K562 (cell line): ENCODE data around the gene SP140L. TPM values are rescaled to one million over a fixed set of nuclear protein-coding genes. Genes with fewer than 3 reads are reported as not detected.
A peak's percentile ranks its signal among the peaks of the same experiment; 100 is the strongest.

ENCODE experiments used
- ATAC-seq: fragments of 200-7000 bp; cut with Tn5 transposase; 3 replicates; pipeline ENCODE4 v1.9.1; 2020; ENCODE audit warnings: moderate library complexity
- Bru-seq: library from RNA; stranded (reverse); fragments of 400-500 nt; gene quantifications from one replicate; lab custom pipeline; 2021; lab: Mats Ljungman, UMichigan
- BruChase-seq, 2 experiments: library from RNA; stranded (reverse); fragments of 400-500 nt; gene quantifications; one replicate each; lab custom pipeline; 2021; lab: Mats Ljungman, UMichigan
- BruUV-seq: library from RNA; stranded (reverse); fragments of 400-500 nt; replicated peaks from 2 replicates; lab custom pipeline; 2021; lab: Mats Ljungman, UMichigan
- CTCF ChIA-PET: fragments of 300-600 bp; formaldehyde crosslinking; extraction: SDS; loops from one replicate; lab custom pipeline; 2021; ENCODE audit warnings: low intra/inter-chr PET ratio; lab: Yijun Ruan, JAX
- POLR2A ChIA-PET: fragments of 300-600, 350-650 bp; sonication (Branson Sonifier 250); formaldehyde crosslinking; extraction: SDS; loops from one replicate; lab custom pipeline; 2021; ENCODE audit warnings: antibody characterized with exemption, inconsistent platforms; lab: Yijun Ruan, JAX
- DNase-seq, 4 experiments: peaks; one replicate each; pipeline versions ENCODE4 v3.0.0 to v3.0.0-alpha.2; 2011 to 2018; ENCODE audit warnings: low spot score in 3 of 4, mixed read lengths in 3 of 4; ENCODE audit errors: extremely low read depth in 1 of 4
- FAIRE-seq: peaks from 2 replicates; lab custom pipeline; 2011; peaks lifted over from hg19 to GRCh38; lab: Jason Lieb, UNC
- H2AFZ ChIP-seq: 2 replicates; pipeline ENCODE4 v1.6.0; 2011; ENCODE audit warnings: low read depth, low read length, control low read depth, inconsistent platforms
- H3K27ac ChIP-seq: fragments of 200-600 bp; 3 replicates; pipeline ENCODE4 v1.8.0; 2011; ENCODE audit warnings: low read depth, mild to moderate bottlenecking, control low read depth, inconsistent platforms, low read length, moderate library complexity, mixed read lengths; ENCODE audit errors: extremely low read depth
- H3K27me3 ChIP-seq, 2 experiments: fragments of 300-600 bp in 1 of 2; 2 replicates in 1 of 2; 3 replicates in 1 of 2; pipeline versions ENCODE4 v1.6.0 to v1.8.0; 2011; ENCODE audit warnings: inconsistent platforms in 2 of 2, low read length in 2 of 2, mild to moderate bottlenecking in 1 of 2, mixed read lengths in 1 of 2, moderate library complexity in 1 of 2; ENCODE audit not compliant: control insufficient read depth in 2 of 2, insufficient read depth in 2 of 2
- H3K36me3 ChIP-seq: fragments of 300-600 bp; 3 replicates; pipeline ENCODE4 v1.8.0; 2011; ENCODE audit warnings: mild to moderate bottlenecking, low read length, inconsistent platforms; ENCODE audit not compliant: control insufficient read depth, insufficient read depth
- H3K4me1 ChIP-seq, 2 experiments: fragments of 200-600 bp in 1 of 2; replicated peaks in 1 of 2; 2 replicates in 1 of 2; 3 replicates in 1 of 2; pipeline versions ENCODE4 v1.5.1 to v1.8.0; 2011; ENCODE audit warnings: inconsistent platforms in 2 of 2, low read length in 2 of 2, mild to moderate bottlenecking in 1 of 2, mixed read lengths in 1 of 2, moderate library complexity in 1 of 2; ENCODE audit not compliant: control insufficient read depth in 2 of 2, insufficient read depth in 2 of 2
- H3K4me2 ChIP-seq: 2 replicates; pipeline ENCODE4 v1.6.1; 2011; ENCODE audit warnings: low read length, control low read depth, inconsistent platforms, mixed read lengths; ENCODE audit not compliant: insufficient read depth
- H3K4me3 ChIP-seq: fragments of 200-600 bp; sonication (generic), shearing (Covaris generic); 2 replicates; pipeline ENCODE4 v1.5.1; 2016; ENCODE audit warnings: control low read depth, inconsistent platforms
- H3K79me2 ChIP-seq: fragments of 200-600 bp; 3 replicates; pipeline ENCODE4 v1.8.0; 2011; ENCODE audit warnings: low read length, inconsistent platforms; ENCODE audit not compliant: control insufficient read depth, insufficient read depth
- H3K9ac ChIP-seq, 2 experiments: 2 replicates each; pipeline versions ENCODE4 v1.6.0 to v1.6.1; 2011; ENCODE audit warnings: low read depth in 2 of 2, low read length in 2 of 2, control low read depth in 1 of 2, inconsistent platforms in 1 of 2, mild to moderate bottlenecking in 1 of 2, mixed read lengths in 1 of 2; ENCODE audit not compliant: insufficient read depth in 1 of 2
- H3K9me1 ChIP-seq: one replicate; pipeline ENCODE4 v1.6.0; 2011; ENCODE audit warnings: inconsistent platforms, mild to moderate bottlenecking, low read length, moderate library complexity; ENCODE audit not compliant: control insufficient read depth, insufficient read depth
- H3K9me3 ChIP-seq: replicated peaks from 2 replicates; pipeline ENCODE4 v1.5.1; 2011; ENCODE audit warnings: low read depth, low read length, inconsistent platforms; ENCODE audit not compliant: control insufficient read depth, insufficient read depth
- H4K20me1 ChIP-seq: replicated peaks from 2 replicates; pipeline ENCODE4 v1.6.1; 2011; ENCODE audit warnings: low read length, inconsistent platforms, mixed read lengths; ENCODE audit not compliant: control insufficient read depth, insufficient read depth
- AFF1 ChIP-seq, 2 experiments: fragments of 450-650 bp; IDR thresholded peaks; 2 replicates each; pipeline ENCODE4 v1.6.1; 2018; ENCODE audit warnings: mild to moderate bottlenecking in 2 of 2, low read depth in 1 of 2; ENCODE audit not compliant: partially characterized antibody in 2 of 2
- FOSL1 ChIP-seq: fragments of 200-800 bp; sonication (Bioruptor generic); conservative IDR thresholded peaks from 2 replicates; pipeline ENCODE4 v1.6.1; 2016; ENCODE audit warnings: missing genetic modification characterization, missing compliant biosample characterization
- NR2C2 ChIP-seq, 2 experiments: fragments of 200-800 bp in 1 of 2; sonication (Bioruptor generic) in 1 of 2; sonication (generic) in 1 of 2; formaldehyde crosslinking in 1 of 2; IDR thresholded peaks; 2 replicates each; pipeline versions ENCODE4 v1.6.1 to v1.8.0; 2016 to 2022; ENCODE audit warnings: mild to moderate bottlenecking in 1 of 2, missing compliant biosample characterization in 1 of 2, missing genetic modification characterization in 1 of 2, missing genetic modification reagents in 1 of 2
- POLR2A ChIP-seq: fragments of 450-650 bp; conservative IDR thresholded peaks from 2 replicates; pipeline ENCODE4 v1.6.1; 2016
- SRF ChIP-seq, 2 experiments: fragments of 250-450, 450-650 bp in 1 of 2; sonication (Bioruptor Pico) in 1 of 2; sonication (generic) in 1 of 2; formaldehyde crosslinking; IDR thresholded peaks; 2 replicates each; pipeline versions ENCODE4 v1.5.0 to v1.5.1; 2020 to 2022; ENCODE audit warnings: mild to moderate bottlenecking in 1 of 2, missing genetic modification reagents in 1 of 2
- TAF9B ChIP-seq: fragments of 450-650 bp; IDR thresholded peaks from 2 replicates; pipeline ENCODE4 v1.6.1; 2018; ENCODE audit warnings: mild to moderate bottlenecking; ENCODE audit not compliant: partially characterized antibody
- WGBS: fragments of 100-300 bp; shearing (Covaris generic); methylation state at CpG from one replicate; pipeline ENCODE4 v1.1.6; 2016; ENCODE audit warnings: low coverage, mixed read lengths; ENCODE audit not compliant: insufficient coverage; ENCODE audit errors: missing lambda C conversion rate; 5-methylcytosine and 5-hydroxymethylcytosine counted together
- in situ Hi-C: fragments of 300-500 bp; cut with MboI; formaldehyde crosslinking; loops from 4 replicates; pipeline ENCODE4 v1.15.0; 2018; ENCODE audit warnings: inconsistent platforms, mixed read lengths
- intact Hi-C: fragments of 100-400 bp; cut with micrococcal nuclease; formaldehyde crosslinking; loops from 2 replicates; pipeline ENCODE4 v1.14.2; 2022
- long read RNA-seq, 3 experiments: library from polyadenylated mRNA in 2 of 3; library from RNA in 1 of 3; unstranded in 2 of 3; stranded (forward) in 1 of 3; transcript quantifications; one replicate each; pipeline ENCODE4 v2.0.0, GENCODE V29; 2019 to 2022
- polyA minus RNA-seq, 3 experiments: library from RNA; depleted of rRNA, polyadenylated mRNA; stranded (reverse); fragments of >200 nt; gene quantifications; 2 replicates each; pipeline ENCODE4 v1.2.3, GENCODE V29; 2011
- polyA plus RNA-seq, 8 experiments: library from polyadenylated mRNA; depleted of rRNA in 4 of 8; stranded (reverse) in 5 of 8; unstranded in 3 of 8; fragments of >200 nt; fragmentation: Nextera tagmentation in 2 of 8; fragmentation: Illumina TruSeq in 1 of 8; extraction: Ambion mirVana in 2 of 8; extraction: Trizol in 1 of 8; gene quantifications; 2 replicates each; pipeline versions ENCODE4 v1.2.1 to v1.2.3, GENCODE V29; 2011 to 2014; ENCODE audit warnings: inconsistent platforms in 1 of 8, missing spikeins in 1 of 8
- total RNA-seq, 7 experiments: library from RNA; depleted of rRNA in 6 of 7; stranded (reverse); fragments of >200 nt in 6 of 7; fragmentation: Illumina TruSeq in 2 of 7; extraction: Trizol in 2 of 7; gene quantifications; 2 replicates each; pipeline versions ENCODE4 v1.2.1 to v1.2.3, GENCODE V29; 2011 to 2021; ENCODE audit warnings: low replicate concordance in 1 of 7

The SP140L gene
- 21.9 and 50.3 TPM in 2 replicates for total RNA-seq (2011; cell fraction: chromatin; rRNA removed; ENCODE audit: low replicate concordance)
- total RNA-seq (2011; cell fraction: nucleolus; rRNA removed) = 9.3 and 13.0 TPM in 2 replicates
- 19.9 and 20.3 TPM in 2 replicates for total RNA-seq (2011; cell fraction: nucleoplasm; rRNA removed)
- total RNA-seq (2014; rRNA removed) (5.9 and 6.6 TPM in 2 replicates), total RNA-seq (2014; rRNA removed; fragmentation: Illumina TruSeq; extraction: Trizol) (13.6 and 16.3 TPM in 2 replicates), total RNA-seq (2015; rRNA removed; fragmentation: Illumina TruSeq; extraction: Trizol) (10.7 and 12.5 TPM in 2 replicates), total RNA-seq (2021) (11.3 and 11.8 TPM in 2 replicates), polyA plus RNA-seq (2011; rRNA removed) (10.1 and 10.2 TPM in 2 replicates), polyA plus RNA-seq (2014; fragmentation: Illumina TruSeq; extraction: Trizol) (14.4 and 15.5 TPM in 2 replicates), polyA plus RNA-seq (2014; fragmentation: Nextera tagmentation; extraction: Ambion mirVana) (1 to 10 TPM; 4.0 to 7.1 TPM), polyA plus RNA-seq (2014; rRNA removed) (12.6 and 13.3 TPM in 2 replicates), polyA minus RNA-seq (2011; rRNA and poly(A)+ RNA removed) (10.2 and 11.1 TPM in 2 replicates), Bru-seq, nascent RNA (percentile 66 among the genes with signal in this experiment), BruChase-seq, experiment 1, labeled RNA remaining after a 2-hour chase (percentile 73 among the genes with signal in this experiment), BruChase-seq, experiment 2, labeled RNA remaining after a 6-hour chase (percentile 72 among the genes with signal in this experiment)
- polyA plus RNA-seq (2011; cell fraction: cytosol; rRNA removed) = 4.7 and 6.7 TPM in 2 replicates
- 31.3 and 32.7 TPM in 2 replicates for polyA plus RNA-seq (2011; cell fraction: nucleus; rRNA removed)
- polyA plus RNA-seq (2012) = 10.9 and 23.3 TPM in 2 replicates
- polyA minus RNA-seq (2011; cell fraction: cytosol; rRNA and poly(A)+ RNA removed) = 1.6 and 3.3 TPM in 2 replicates
- 12.9 and 24.1 TPM in 2 replicates for polyA minus RNA-seq (2011; cell fraction: nucleus; rRNA and poly(A)+ RNA removed)
- long read RNA-seq, experiment 1, transcript SP140L-203 (19 exons, 2,665 nt) = major isoform, 7 of 38 reads
- long read RNA-seq, experiment 1, partial matches to known transcripts = 3 of 38 reads
- long read RNA-seq, experiment 1, other reads (novel, unspliced or antisense) = 28 of 38 reads
- long read RNA-seq, experiment 2, partial matches to known transcripts = 3 of 8 reads
- long read RNA-seq, experiment 2, other reads (novel, unspliced or antisense) = 5 of 8 reads
- long read RNA-seq, experiment 3, partial matches to known transcripts = 2 of 7 reads
- long read RNA-seq, experiment 3, other reads (novel, unspliced or antisense) = 5 of 7 reads

DNA sequence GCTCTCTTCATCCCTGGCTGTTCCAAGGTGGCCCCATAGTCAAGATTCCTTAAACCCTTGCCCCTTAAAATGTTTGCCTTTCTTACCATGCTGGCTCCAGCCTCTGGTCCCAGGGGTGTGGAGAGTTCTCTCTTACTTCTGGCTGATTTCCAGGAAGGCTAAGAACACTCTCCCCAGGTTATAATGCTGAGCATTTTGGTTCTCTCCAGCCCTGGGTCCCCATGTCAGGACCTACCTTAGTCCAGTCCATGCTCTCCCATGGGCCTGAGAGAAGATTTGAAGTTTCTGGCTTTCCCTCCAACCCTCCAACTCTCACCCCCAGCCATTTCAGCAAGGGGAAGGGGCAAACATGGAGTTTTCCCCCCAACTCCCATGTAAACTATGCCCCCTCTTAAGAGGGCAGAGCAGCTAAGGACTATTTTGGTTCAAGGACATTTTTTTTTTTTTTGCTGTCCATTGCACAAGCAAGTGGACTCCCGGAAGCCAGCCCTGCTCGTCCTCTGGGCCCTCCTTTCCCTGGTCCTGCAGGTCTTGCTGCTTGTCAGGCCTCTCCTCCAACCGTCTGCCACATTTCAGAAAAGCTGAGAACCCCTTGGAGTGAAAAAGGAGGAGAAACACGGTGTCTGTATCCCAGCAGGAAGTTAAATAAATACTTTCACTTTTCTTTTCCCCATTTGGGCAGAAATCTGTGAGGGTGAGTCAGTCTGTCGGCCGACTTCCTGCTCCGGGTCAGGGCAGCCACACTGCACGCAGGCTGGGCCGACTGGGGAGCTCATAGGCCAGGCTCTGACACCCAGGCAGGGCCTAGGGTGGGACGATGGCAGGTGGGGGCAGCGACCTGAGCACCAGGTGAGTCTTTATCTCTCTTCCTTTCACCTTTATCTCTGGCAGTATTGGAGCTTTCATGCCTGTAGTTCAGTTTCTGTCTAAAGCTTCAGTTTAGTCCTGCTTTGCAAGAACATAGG, at the start of gene SP140L:
Gene SP140L, plus strand, starts transcription at position 741 of the 965 bp plus-strand sequence. Its CDS starts 77 bp downstream, at position 818.
- in situ Hi-C loops = no loop called here
- H3K9me1 ChIP-seq = no peaks in the 10 kb centered on the region
- H3K4me2 ChIP-seq = peak within 1 kb of the TSS; percentile 83
- peak within 1 kb of the TSS; percentile 69 for H3K27ac ChIP-seq
- H2AFZ ChIP-seq = peak within 1 kb of the TSS; percentile 96
- peaks cover 5% of the 10 kb centered on the region for H3K9me3 ChIP-seq
- peak within 1 kb of the TSS; percentile 34 for H3K4me3 ChIP-seq
- H3K36me3 ChIP-seq = no peaks in the 10 kb centered on the region
- CTCF ChIA-PET = no interaction called here
- ATAC-seq (peak; percentile 86), FAIRE-seq (peak; percentile 89), DNase-seq (peak; percentile 18 to 68 (median 37))
- WGBS = 3% methylated on average over 11 of the region's 11 CpGs
- peaks cover 7% of the 10 kb centered on the region; the same call in 2 of the 3 replicates for H3K79me2 ChIP-seq
- H4K20me1 ChIP-seq = no peaks in the 10 kb centered on the region
- H3K4me1 ChIP-seq = peaks cover 12 to 16% of the 10 kb centered on the region in 2 experiments; a peak in 4 of 5 replicates
- no TSS peak for BruUV-seq
- H3K9ac ChIP-seq = peak within 1 kb of the TSS; percentile 67 to 80
- no peaks in the 10 kb centered on the region for H3K27me3 ChIP-seq
- intact Hi-C loops = loop anchor here (10.0 kb wide), 1 partner anchor 288 kb away; no protein-coding TSS in a partner anchor
- POLR2A ChIA-PET = interaction anchor here (1.0 to 1.7 kb wide), 3 partner anchors 9 to 77 kb away, joined by 3 to 8 read pairs (median 4); no protein-coding TSS in a partner anchor
- TF ChIP-seq TAF9B (peak; percentile 39), AFF1 (IDR thresholded peaks at IDR 0.05; ENCODE audit: low read depth in 1 of 2, partially characterized antibody in 2 of 2) (no peak), FOSL1 (peak; percentile 87), SRF (CRISPR knock-in tag; IDR thresholded peaks at IDR 0.05) (peak in 1 of 2 experiments; percentile 92; a peak in 2 of 4 replicates), POLR2A (peak; percentile 65), NR2C2 (CRISPR knock-in tag; IDR thresholded peaks at IDR 0.05) (peak; percentile 87), NR2C2 (tag; IDR thresholded peaks at IDR 0.05) (peak; percentile 98)
